Cardiac muscle cell (in vitro differentiated cells and primary cell): ENCODE results near the gene RGS7. TPM values are rescaled to one million over a fixed set of nuclear protein-coding genes. Genes with fewer than 3 reads are reported as not detected.
"Not testable (repeated sequence)": the region's sequence is repeated elsewhere in the genome, so short reads cannot be mapped to it uniquely, and the experiment has no call there.

Source experiments
- DNase-seq, 2 donors: peaks; one replicate each; pipeline versions ENCODE4 v3.0.0 to v3.0.0-alpha.2; 2010 to 2017; ENCODE audit warnings: low read depth in 1 of 2, low spot score in 1 of 2
- H3K27ac ChIP-seq: fragments of 200-600 bp; sonication (generic); 2 replicates; pipeline ENCODE4 v1.5.1; 2016
- H3K27me3 ChIP-seq: fragments of 200-600 bp; sonication (generic); 2 replicates; pipeline ENCODE4 v1.6.0; 2016; ENCODE audit warnings: control low read depth
- H3K36me3 ChIP-seq: fragments of 200-600 bp; sonication (generic); 2 replicates; pipeline ENCODE4 v1.5.1; 2016; ENCODE audit warnings: control low read depth
- H3K4me1 ChIP-seq: fragments of 200-600 bp; sonication (generic); 2 replicates; pipeline ENCODE4 v1.8.1; 2017; ENCODE audit warnings: low read depth, mild to moderate bottlenecking, mixed run types
- H3K4me3 ChIP-seq: fragments of 200-600 bp; sonication (generic); 2 replicates; pipeline ENCODE4 v1.5.1; 2016; ENCODE audit warnings: mild to moderate bottlenecking
- H3K9me3 ChIP-seq: fragments of 200-600 bp; sonication (generic); 2 replicates; pipeline ENCODE4 v1.5.1; 2017; ENCODE audit warnings: low read depth, mild to moderate bottlenecking, control low read depth
- polyA plus RNA-seq: library from polyadenylated mRNA; unstranded; fragments of >200 nt; fragmentation: Nextera tagmentation; extraction: Ambion mirVana; gene quantifications from 2 replicates; pipeline ENCODE4 v1.2.1, GENCODE V29; 2016
- total RNA-seq: library from RNA; depleted of rRNA; stranded (reverse); fragments of >200 nt; gene quantifications from 2 replicates; pipeline ENCODE4 v1.2.3, GENCODE V29; 2016
- TF ChIP-seq, protein P1 (sequence below): IDR thresholded peaks from 2 replicates; pipeline ENCODE4 v1.5.1; 2012; ENCODE audit warnings: low read depth, mild to moderate bottlenecking, low read length

Gene RGS7
- total and polyA plus RNA-seq, 2 experiments from 2014 or later: not detected

DNA sequence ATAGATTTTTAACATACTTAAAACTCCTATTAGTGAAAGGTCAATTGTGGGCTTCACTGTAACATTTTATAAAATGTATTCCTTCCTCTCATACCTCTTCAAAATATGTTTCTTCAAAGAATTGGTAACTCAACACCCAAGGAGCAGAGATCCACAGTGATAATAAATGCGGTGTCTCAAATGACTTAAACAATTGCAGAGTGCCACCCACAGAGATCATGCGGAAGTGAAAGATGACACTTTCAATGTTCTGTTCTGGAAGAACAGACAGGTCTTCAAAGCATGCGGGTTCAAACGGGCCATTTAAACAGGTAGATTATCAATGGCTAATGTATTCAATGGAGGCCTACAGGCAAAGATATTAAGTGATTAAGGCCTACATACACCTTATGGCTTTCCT is 588.0 kb downstream of the RGS7 start:
- no peak overlapping the region for H3K27ac ChIP-seq
- no peak for DNase-seq
- H3K9me3 ChIP-seq: no peaks in the 10 kb centered on the region
- no peak overlapping the region for H3K4me3 ChIP-seq
- H3K36me3 ChIP-seq: no peaks in the 10 kb centered on the region
- TF ChIP-seq, protein P1, sequence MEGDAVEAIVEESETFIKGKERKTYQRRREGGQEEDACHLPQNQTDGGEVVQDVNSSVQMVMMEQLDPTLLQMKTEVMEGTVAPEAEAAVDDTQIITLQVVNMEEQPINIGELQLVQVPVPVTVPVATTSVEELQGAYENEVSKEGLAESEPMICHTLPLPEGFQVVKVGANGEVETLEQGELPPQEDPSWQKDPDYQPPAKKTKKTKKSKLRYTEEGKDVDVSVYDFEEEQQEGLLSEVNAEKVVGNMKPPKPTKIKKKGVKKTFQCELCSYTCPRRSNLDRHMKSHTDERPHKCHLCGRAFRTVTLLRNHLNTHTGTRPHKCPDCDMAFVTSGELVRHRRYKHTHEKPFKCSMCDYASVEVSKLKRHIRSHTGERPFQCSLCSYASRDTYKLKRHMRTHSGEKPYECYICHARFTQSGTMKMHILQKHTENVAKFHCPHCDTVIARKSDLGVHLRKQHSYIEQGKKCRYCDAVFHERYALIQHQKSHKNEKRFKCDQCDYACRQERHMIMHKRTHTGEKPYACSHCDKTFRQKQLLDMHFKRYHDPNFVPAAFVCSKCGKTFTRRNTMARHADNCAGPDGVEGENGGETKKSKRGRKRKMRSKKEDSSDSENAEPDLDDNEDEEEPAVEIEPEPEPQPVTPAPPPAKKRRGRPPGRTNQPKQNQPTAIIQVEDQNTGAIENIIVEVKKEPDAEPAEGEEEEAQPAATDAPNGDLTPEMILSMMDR: no peak
- H3K4me1 ChIP-seq: no peaks in the 10 kb centered on the region
- no peaks in the 10 kb centered on the region for H3K27me3 ChIP-seq

DNA sequence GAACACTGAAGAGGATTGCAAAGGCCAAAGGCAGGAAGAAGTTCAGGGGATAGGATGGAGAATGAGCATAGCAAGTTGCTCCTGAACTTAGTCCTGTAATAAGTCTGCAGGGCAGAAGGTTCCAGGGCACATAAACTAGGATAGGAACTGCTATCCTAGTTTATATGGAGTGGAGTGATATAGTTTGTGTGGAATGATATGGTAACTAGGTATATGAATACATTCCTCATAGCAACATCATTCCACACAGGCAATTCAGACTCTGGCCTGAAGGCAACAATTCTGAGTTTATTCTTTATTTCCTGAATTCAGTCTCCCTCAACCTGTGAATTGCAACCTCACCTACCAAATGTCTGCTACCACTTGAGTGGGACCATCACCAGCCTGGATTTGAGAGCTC is 590.2 kb downstream of the RGS7 start:
- DNase-seq: no peak
- TF ChIP-seq, protein P1: no peak
- Histone ChIP-seq H3K27me3 (no peaks in the 10 kb centered on the region), H3K36me3 (no peaks in the 10 kb centered on the region), H3K4me1 (no peaks in the 10 kb centered on the region), H3K27ac (no peak overlapping the region), H3K9me3 (no peaks in the 10 kb centered on the region), H3K4me3 (no peak overlapping the region)

DNA sequence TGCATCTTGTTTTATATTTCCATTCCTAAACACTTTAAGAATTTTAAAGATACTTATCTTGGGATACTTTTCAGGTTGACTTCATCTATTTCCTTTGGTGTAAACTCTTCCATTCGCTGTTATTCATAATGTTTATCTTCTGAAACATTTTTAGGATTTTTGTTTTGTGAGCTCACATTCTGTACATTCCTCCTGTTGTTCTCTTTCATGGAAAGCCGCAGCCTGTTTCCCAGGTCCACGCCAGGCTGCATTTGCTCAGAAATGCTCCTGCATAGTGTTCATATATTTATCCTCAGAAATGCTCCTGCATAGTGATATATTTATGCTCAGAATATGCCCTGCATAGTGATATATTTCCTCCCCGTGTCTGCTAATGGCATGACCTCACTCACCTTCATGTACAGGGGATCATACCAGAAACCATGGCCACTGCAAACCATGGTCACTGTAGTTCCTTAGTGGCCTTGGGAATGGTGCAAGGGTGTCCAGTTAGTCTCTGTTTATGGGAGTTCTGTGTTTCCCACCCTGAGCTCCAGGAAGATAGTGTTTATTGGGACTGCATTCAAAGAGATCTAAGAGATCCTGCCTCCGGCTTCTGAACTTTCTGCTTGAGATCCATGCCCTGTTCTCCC is 591.2 kb downstream of the RGS7 start:
- TF ChIP-seq, protein P1: no peak
- Histone ChIP-seq H3K36me3 (no peaks in the 10 kb centered on the region), H3K27ac (no peak overlapping the region), H3K4me3 (no peak overlapping the region), H3K4me1 (no peaks in the 10 kb centered on the region), H3K27me3 (no peaks in the 10 kb centered on the region), H3K9me3 (no peaks in the 10 kb centered on the region)
- peak in 1 of 2 donors; percentile 27 for DNase-seq

DNA sequence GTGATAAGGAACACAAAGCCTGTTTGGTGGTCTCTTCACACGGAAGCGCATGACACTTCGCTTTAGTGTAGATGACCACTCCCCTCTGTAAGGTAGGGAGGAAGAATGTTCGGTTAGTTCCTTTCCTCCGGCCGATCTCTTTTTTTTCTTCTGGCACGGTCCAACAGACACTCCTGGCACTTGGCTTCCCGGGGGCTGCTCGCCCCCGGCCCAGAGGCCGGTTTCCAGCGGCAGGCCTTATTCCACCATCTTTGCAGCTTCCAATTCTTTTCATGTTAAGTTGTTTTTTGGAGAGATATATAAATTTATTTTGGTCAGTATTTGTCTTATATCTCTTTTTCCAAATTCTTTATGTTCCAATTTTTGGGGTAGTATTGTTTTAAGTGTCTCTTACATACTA is 593.2 kb downstream of the RGS7 start:
- Histone ChIP-seq H3K27ac (no peak overlapping the region), H3K36me3 (no peaks in the 10 kb centered on the region), H3K4me1 (no peaks in the 10 kb centered on the region)

DNA sequence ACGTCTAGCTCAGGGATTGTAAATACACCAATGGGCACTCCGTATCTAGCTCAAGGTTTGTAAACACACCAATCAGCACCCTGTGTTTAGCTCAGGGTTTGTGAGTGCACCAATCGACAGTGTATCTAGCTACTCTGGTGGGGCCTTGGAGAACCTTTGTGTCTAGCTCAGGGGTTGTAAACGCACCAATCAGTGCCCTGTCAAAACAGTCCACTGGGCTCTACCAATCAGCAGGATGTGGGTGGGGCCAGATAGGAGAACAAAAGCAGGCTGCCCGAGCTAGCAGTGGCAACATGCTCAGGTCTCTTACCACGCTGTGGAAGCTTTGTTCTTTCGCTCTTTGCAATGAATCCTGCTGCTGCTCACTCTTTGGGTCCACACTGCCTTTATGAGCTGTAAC is 593.9 kb downstream of the RGS7 start:
- H3K27me3 ChIP-seq, H3K9me3 ChIP-seq, H3K4me3 ChIP-seq, H3K27ac ChIP-seq, DNase-seq, H3K36me3 ChIP-seq, H3K4me1 ChIP-seq: not testable (repeated sequence)

More for the DNA sequence above, 593.2 kb downstream of the RGS7 start:
- DNase-seq: no peak
- TF ChIP-seq, protein P1: no peak
- Histone ChIP-seq H3K27me3 (no peaks in the 10 kb centered on the region), H3K4me3 (no peak overlapping the region), H3K9me3 (no peaks in the 10 kb centered on the region)

DNA sequence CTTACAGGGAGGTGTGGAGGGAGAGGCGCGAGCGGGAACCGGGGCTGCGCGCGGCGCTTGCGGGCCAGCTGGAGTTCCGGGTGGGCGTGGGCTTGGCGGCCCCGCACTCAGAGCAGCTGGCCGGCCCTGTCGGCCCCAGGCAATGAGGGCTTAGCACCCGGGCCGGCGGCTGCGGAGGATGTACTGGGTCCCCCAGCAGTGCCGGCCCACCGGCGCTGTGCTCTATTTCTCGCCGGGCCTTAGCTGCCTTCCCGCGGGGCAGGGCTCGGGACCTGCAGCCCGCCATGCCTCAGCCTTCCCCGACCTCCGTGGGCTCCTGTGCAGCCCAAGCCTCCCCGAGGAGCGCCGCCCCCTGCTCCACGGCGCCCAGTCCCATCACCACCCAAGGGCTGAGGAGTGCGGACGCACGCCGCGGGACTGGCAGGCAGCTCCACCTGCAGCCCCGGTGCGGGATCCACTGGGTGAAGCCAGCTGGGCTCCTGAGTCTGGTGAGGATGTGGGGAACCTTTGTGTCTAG is 594.5 kb downstream of the RGS7 start:
- H3K4me1 ChIP-seq, H3K4me3 ChIP-seq, DNase-seq, H3K9me3 ChIP-seq, H3K36me3 ChIP-seq, H3K27ac ChIP-seq, H3K27me3 ChIP-seq: not testable (repeated sequence)

- H3K9me3 ChIP-seq, H3K4me1 ChIP-seq, H3K36me3 ChIP-seq, H3K27me3 ChIP-seq, H3K4me3 ChIP-seq, DNase-seq, H3K27ac ChIP-seq: not testable (repeated sequence)
Observed at GRCh38 chr1:240758777-240759176, 598.2 kb downstream of the RGS7 start.
